AG08396 (cell line): Measurements from ENCODE around the gene CNOT1.

Experiments used
- DNase-seq: peaks from one replicate; pipeline ENCODE4 v3.0.0; 2012; ENCODE audit warnings: low spot score, mixed read lengths

Gene CNOT1

GRCh38 chr16:58485184-58485887 lies 144.3 kb downstream of the CNOT1 start:
- DNase-seq = no peak

GRCh38 chr16:58481931-58482330 lies 147.7 kb downstream of the CNOT1 start:
- DNase-seq = no peak

- DNase-seq = no peak
Observed at GRCh38 chr16:58481226-58481869, 148.3 kb downstream of the CNOT1 start.

GRCh38 chr16:58478427-58478826 lies 151.2 kb downstream of the CNOT1 start:
- DNase-seq = no peak

GRCh38 chr16:58476791-58477190 lies 152.8 kb downstream of the CNOT1 start:
- no peak for DNase-seq

- no peak for DNase-seq
Observed at GRCh38 chr16:58475091-58475619, 154.5 kb downstream of the CNOT1 start.

- DNase-seq = no peak
Observed at GRCh38 chr16:58474296-58474695, 155.3 kb downstream of the CNOT1 start.

- DNase-seq = no peak
Observed at GRCh38 chr16:58472827-58473226, 156.8 kb downstream of the CNOT1 start.

- no peak for DNase-seq
Observed at GRCh38 chr16:58472266-58472665, 157.4 kb downstream of the CNOT1 start.

- DNase-seq = no peak
Observed at GRCh38 chr16:58471209-58471975, 158.2 kb downstream of the CNOT1 start.
